Ovary (tissue), 9 donors: ENCODE measurements around the gene KLK7. TPM values are rescaled to one million over a fixed set of nuclear protein-coding genes. Genes with fewer than 3 reads are reported as not detected.

Experiments used
- DNase-seq, 5 donors: peaks; one replicate each; pipeline ENCODE4 v3.0.0-alpha.2; 2019 to 2020
- H3K27ac ChIP-seq, 2 donors: fragments of 200-600 bp; one replicate each; pipeline versions ENCODE4 v1.5.1 to v1.8.0; 2019 to 2022
- H3K27me3 ChIP-seq: fragments of 200-600 bp; one replicate; pipeline ENCODE4 v1.8.0; 2022
- H3K36me3 ChIP-seq: fragments of 200-600 bp; sonication (generic); one replicate; pipeline ENCODE4 v1.5.1; 2019
- H3K4me1 ChIP-seq: one replicate; pipeline ENCODE4 v1.8.1; 2013; ENCODE audit warnings: mild to moderate bottlenecking, moderate library complexity; ENCODE audit not compliant: insufficient read depth
- H3K4me3 ChIP-seq: fragments of 200-600 bp; sonication (generic); one replicate; pipeline ENCODE4 v1.5.1; 2017
- H3K9me3 ChIP-seq, 2 donors: fragments of 200-600 bp in 1 of 2; sonication (generic) in 1 of 2; one replicate each; pipeline versions ENCODE4 v1.5.1 to v1.8.1; 2013 to 2019; ENCODE audit warnings: mild to moderate bottlenecking in 1 of 2, moderate library complexity in 1 of 2
- EP300 ChIP-seq: sonication (generic); formaldehyde crosslinking; IDR thresholded peaks from one replicate; pipeline ENCODE4 v1.6.1; 2017; ENCODE audit warnings: antibody characterized with exemption
- POLR2A ChIP-seq: fragments of 450-650 bp; IDR thresholded peaks from one replicate; pipeline ENCODE4 v1.6.1; 2017; ENCODE audit warnings: antibody characterized with exemption, mild to moderate bottlenecking, moderate library complexity
- WGBS, 3 donors: extraction: QIAGEN DNeasy Blood & Tissue Kit in 1 of 3; methylation state at CpG; one replicate each; pipeline versions ENCODE4 v1.1.5 to v1.1.7; 2013 to 2017; 5-methylcytosine and 5-hydroxymethylcytosine counted together
- intact Hi-C, 4 donors: fragments of 100-400 bp; cut with DNase I; formaldehyde crosslinking; loops; one replicate each; pipeline versions ENCODE4 v1.11.0 to v1.15.1; 2022 to 2023
- polyA plus RNA-seq, 2 donors: library from polyadenylated mRNA; stranded (reverse); fragments of 200-250 nt in 1 of 2; fragments of 350-450 nt in 1 of 2; fragmentation: Illumina TruSeq in 1 of 2; extraction: RNeasy Lipid Tissue Mini Kit (QIAGEN cat#74804) in 1 of 2; gene quantifications; one replicate each; pipeline ENCODE4 v1.2.3, GENCODE V29; 2013 to 2014
- total RNA-seq, 7 donors: library from RNA; depleted of rRNA in 2 of 7; stranded (reverse); fragments of >200 nt in 2 of 7; fragmentation: NEBNext Ultra II Directional in 3 of 7; extraction: Animal tissue kit (Norgen Biotek cat#: 25700) in 3 of 7; gene quantifications; one replicate each; pipeline versions ENCODE4 v1.1.0 to v1.2.4, GENCODE V29; 2016 to 2023
- TF ChIP-seq, protein P1 (sequence below), 3 donors: fragments of 450-650 bp in 2 of 3; fragments of 200-600 bp in 1 of 3; IDR thresholded peaks; one replicate each; pipeline versions ENCODE4 v1.5.1 to v1.8.0; 2016 to 2022; ENCODE audit warnings: antibody characterized with exemption in 3 of 3, mild to moderate bottlenecking in 1 of 3
- donor health status: DM: no; HTN: no; CAD: no; lungs with moderate emphysema.
- donor health status: DM: no; HTN: no; CAD: no.
- donor health status: Bipolar disorder and iron deficiency.
- donor health status: DM: yes; HTN: yes; CAD: no.
- donor health status: DM: no; HTN: no; CAD: no.
- donor health status: DM: yes; HTN: yes; CAD: no.

KLK7 gene
- total and polyA plus RNA-seq, 9 donors: 0.05 to 59.6 (median 0.97) TPM; not detected in 4

DNA sequence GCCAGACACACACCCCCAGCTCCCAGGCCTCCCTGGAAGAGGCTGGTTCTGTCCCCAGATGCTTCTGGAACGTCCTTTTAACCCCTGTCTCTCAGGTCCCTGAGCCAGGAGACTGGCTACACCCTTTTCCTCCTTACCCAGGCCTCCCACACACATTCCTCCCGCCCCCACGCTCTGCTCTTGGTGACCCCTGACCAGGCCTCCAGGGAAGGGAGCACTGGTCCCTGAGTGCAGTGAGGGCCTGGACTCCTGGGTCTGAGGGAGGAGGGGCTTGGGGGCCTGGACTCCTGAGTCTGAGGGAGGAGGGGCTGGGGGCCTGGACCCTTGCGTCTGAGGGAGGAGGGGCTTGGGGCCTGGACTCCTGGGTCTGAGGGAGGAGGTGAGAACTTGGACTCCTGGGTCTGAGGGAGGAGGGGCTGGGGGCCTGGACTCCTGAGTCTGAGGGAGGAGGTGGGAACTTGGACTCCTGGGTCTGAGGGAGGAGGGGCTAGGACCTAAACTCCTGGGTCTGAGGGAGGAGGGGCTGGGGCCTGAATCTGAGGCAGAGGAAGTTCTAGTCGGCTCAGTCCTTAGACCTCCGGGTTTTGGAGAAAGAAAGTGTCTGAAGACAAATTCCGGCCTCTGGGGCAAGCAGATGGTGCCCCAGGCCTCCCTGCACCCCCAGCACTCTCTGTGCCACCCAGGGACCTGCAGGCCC, 14.9 kb downstream of the KLK7 start:
- TF ChIP-seq, protein P1, sequence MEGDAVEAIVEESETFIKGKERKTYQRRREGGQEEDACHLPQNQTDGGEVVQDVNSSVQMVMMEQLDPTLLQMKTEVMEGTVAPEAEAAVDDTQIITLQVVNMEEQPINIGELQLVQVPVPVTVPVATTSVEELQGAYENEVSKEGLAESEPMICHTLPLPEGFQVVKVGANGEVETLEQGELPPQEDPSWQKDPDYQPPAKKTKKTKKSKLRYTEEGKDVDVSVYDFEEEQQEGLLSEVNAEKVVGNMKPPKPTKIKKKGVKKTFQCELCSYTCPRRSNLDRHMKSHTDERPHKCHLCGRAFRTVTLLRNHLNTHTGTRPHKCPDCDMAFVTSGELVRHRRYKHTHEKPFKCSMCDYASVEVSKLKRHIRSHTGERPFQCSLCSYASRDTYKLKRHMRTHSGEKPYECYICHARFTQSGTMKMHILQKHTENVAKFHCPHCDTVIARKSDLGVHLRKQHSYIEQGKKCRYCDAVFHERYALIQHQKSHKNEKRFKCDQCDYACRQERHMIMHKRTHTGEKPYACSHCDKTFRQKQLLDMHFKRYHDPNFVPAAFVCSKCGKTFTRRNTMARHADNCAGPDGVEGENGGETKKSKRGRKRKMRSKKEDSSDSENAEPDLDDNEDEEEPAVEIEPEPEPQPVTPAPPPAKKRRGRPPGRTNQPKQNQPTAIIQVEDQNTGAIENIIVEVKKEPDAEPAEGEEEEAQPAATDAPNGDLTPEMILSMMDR (IDR thresholded peaks at IDR 0.05): no peak
- TF ChIP-seq EP300: no peak
- TF ChIP-seq POLR2A: no peak
- Histone ChIP-seq H3K9me3 (no peaks in the 10 kb centered on the region), H3K4me3 (no peak overlapping the region), H3K27me3 (no peaks in the 10 kb centered on the region), H3K36me3 (no peaks in the 10 kb centered on the region), H3K4me1 (no peaks in the 10 kb centered on the region), H3K27ac (no peak overlapping the region)
- WGBS, 3 donors: 19 to 22% (median 21%) methylated on average over 7 of the region's 7 CpGs
- no peak for DNase-seq
- intact Hi-C loops: no loop called here

DNA sequence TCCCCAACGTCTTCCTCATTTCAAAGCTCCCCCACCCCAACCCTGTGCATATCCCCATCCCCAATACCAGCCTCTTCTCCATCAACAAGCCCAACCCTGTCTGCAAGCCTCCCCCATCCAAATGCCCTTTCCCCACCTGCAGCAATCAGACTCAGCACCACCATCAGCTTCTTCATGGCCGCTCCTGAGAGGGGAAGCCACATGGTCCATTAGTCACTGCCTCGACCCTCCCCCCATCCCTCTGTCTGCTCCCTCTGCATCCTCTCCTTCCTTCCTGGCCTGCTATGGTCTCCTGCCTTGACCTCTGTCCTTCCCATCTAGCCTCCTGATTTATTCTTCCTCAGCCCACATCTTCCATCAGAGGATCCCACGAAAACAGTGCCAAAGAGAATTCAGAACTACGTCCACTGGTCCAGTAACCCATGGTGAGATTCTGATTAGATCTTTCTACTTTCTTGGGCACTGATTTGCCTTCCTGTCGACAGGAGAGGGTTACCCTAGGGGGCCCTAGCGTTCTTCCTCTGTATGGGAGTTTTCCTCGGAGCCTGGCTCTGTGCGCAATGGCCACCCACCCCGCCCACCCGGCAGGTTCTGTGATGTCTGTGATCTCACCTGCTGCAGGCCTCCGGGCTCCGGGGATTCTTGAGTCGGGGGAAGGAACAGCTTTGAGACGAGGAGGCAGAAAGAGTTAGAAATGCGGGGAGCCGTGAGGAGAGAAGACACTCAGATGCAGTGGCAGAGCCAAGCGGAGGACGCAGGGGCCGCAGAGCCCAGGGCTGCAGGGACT, 15.6 kb downstream of the KLK7 start:
- TF ChIP-seq EP300 (no peak), POLR2A (no peak)
- TF ChIP-seq, protein P1 (IDR thresholded peaks at IDR 0.05): no peak
- intact Hi-C loops: no loop called here
- Histone ChIP-seq H3K4me3 (no peak overlapping the region), H3K27me3 (no peaks in the 10 kb centered on the region), H3K9me3 (no peaks in the 10 kb centered on the region), H3K36me3 (no peaks in the 10 kb centered on the region), H3K4me1 (no peaks in the 10 kb centered on the region), H3K27ac (no peak overlapping the region)
- 9 to 15% (median 14%) methylated on average over 20 of the region's 20 CpGs for WGBS, 3 donors
- DNase-seq: no peak

DNA sequence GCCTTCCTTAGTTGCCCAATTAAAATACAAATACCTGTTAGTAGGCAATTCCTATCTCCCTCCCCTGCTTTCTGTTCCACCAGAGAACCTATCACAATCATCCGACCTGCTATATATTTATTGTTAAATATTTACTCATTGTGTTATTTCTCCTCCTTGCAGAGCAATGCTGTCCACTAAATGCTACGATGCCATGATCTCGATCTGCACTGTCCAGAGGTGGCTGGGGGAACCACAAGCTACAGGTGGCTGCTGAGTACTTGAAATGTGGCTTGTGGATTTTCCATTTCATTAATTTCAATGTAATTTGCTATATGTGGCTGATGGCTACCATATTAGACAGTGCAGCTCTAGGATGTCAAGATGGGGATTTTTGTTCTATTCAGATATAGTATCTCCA, 19.5 kb downstream of the KLK7 start:
- Histone ChIP-seq H3K27me3 (no peaks in the 10 kb centered on the region), H3K4me1 (no peaks in the 10 kb centered on the region), H3K4me3 (no peak overlapping the region), H3K9me3 (no peaks in the 10 kb centered on the region), H3K27ac (no peak overlapping the region), H3K36me3 (no peaks in the 10 kb centered on the region)
- intact Hi-C loops: no loop called here
- WGBS, 3 donors: 82 to 91% (median 91%) methylated on average over 3 of the region's 3 CpGs
- no peak for DNase-seq
- TF ChIP-seq EP300: no peak
- no peak for TF ChIP-seq POLR2A
- TF ChIP-seq, protein P1 (IDR thresholded peaks at IDR 0.05): no peak

DNA sequence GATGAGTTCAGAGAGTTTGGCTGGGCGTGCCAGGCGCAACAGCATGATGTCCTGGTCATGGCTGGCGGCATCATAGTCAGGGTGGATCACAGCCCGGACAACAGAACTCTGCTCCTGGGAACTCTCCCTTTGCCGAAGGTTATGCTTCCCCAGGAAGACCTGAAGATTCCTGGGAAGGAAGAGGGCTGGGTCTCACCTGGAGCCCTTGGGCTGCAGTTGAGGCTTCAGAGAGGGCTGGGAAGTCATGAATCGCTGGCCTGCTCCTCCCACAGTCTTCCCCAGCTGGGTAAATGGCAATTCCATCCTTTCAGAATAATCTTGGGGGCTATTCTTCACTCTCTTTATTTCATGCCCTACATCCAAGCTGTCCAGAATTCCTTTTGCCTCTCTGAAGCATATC, 20.3 kb downstream of the KLK7 start:
- intact Hi-C loops: no loop called here
- WGBS, 3 donors: 81 to 90% (median 89%) methylated on average over 6 of the region's 6 CpGs

More for the DNA sequence above, 20.3 kb downstream of the KLK7 start:
- H3K4me3 ChIP-seq: no peak overlapping the region
- no peak for DNase-seq
- no peaks in the 10 kb centered on the region for H3K4me1 ChIP-seq
- no peaks in the 10 kb centered on the region for H3K27me3 ChIP-seq
- no peaks in the 10 kb centered on the region for H3K9me3 ChIP-seq
- H3K27ac ChIP-seq: no peak overlapping the region
- TF ChIP-seq EP300 (no peak), POLR2A (no peak)
- TF ChIP-seq, protein P1 (IDR thresholded peaks at IDR 0.05): no peak
- no peaks in the 10 kb centered on the region for H3K36me3 ChIP-seq
